Measurements from ENCODE around the gene GFAP. TPM values are rescaled to one million over a fixed set of nuclear protein-coding genes. Genes with fewer than 3 reads are reported as not detected.

Gene GFAP
- total RNA-seq, 4 donors from 2014 or later, result 2.4 to 15.3 (median 5.2) TPM

DNA sequence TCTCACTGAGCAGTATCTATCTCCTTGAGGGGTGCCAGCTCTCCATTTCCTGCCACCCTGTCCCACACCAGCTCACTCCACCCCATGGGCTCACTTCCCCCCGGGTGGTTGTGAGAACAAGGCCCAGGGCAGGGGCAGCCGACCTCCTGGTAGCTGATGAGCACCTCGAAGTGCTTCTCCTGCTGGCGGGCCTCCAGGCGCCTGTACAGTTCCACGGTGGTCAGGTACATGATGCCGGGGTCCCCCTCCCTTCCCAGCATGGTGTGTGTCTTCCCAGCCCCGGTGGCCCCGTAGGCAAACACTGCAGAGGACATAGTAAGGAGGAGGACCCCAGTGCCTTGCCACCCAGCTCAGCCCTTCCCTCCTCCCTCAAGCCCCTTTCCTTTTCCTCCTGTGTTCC is 19.8 kb upstream of the GFAP start:
- TF ChIP-seq, protein P1, sequence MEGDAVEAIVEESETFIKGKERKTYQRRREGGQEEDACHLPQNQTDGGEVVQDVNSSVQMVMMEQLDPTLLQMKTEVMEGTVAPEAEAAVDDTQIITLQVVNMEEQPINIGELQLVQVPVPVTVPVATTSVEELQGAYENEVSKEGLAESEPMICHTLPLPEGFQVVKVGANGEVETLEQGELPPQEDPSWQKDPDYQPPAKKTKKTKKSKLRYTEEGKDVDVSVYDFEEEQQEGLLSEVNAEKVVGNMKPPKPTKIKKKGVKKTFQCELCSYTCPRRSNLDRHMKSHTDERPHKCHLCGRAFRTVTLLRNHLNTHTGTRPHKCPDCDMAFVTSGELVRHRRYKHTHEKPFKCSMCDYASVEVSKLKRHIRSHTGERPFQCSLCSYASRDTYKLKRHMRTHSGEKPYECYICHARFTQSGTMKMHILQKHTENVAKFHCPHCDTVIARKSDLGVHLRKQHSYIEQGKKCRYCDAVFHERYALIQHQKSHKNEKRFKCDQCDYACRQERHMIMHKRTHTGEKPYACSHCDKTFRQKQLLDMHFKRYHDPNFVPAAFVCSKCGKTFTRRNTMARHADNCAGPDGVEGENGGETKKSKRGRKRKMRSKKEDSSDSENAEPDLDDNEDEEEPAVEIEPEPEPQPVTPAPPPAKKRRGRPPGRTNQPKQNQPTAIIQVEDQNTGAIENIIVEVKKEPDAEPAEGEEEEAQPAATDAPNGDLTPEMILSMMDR (IDR thresholded peaks at IDR 0.05; ENCODE audit: low read depth), result no peak

DNA sequence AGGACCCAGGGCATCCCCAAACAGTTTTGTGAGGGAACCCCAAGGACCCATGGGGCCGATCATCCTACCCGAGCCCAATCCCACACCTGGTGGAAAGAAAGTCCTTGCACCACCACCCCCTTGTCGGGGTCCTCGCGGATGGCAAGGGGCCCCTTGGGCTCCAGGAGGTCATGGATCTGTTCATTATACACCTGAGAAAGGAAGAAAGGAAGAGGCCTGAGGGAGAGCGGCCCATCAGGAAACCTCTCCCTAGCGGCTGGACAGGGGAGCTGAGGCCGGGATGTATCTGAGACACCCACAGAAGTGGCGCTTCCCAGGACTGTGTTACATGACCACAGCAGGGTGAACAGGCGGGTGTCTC is 19.4 kb upstream of the GFAP start:
- TF ChIP-seq, protein P1 (IDR thresholded peaks at IDR 0.05; ENCODE audit: low read depth), result no peak

DNA sequence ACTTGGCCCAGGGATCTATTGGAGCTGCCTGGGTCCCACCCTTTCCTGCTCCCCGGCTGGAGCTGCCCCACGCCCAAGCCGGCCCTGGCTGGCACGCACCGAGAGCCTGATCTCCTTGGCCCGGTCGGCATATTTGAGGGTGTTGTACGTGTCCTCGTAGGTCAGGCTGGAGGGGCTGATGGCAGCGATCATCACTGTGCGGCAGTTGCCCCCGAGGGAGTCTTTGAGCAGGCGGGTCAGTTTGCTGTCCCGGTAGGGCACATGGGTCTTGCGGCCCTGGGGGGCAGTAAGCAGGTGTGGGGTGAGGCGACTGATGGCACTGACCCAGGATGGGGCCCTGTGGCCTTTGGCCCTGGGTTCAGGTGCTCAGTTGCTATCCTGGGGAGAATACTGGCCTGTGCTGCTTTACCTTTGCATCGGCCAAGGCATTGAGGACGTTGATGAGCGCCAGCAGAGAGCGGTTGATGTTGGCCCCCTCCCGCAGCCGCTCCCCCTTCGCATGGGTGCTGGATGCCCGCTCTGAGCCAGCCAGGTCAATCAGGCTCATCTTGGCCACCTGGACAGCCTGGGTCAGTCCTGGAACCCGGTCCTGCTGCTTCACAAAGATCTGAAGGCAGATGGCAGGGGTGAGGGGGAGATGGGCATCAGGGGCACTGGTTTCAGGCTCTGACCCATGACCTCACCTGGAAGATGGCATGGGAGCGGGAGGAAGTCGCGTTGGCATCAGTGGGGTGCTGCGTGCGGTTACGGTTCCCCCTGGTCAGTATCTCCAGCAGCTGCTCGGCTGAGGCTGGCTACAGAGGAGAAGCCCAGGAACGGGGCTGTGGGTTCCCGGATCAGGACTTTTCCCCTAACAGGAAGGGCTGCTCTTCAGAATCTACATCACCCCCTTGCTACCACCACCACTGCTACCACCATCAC is 18.8 kb upstream of the GFAP start:
- TF ChIP-seq, protein P1 (IDR thresholded peaks at IDR 0.05; ENCODE audit: low read depth), result no peak

DNA sequence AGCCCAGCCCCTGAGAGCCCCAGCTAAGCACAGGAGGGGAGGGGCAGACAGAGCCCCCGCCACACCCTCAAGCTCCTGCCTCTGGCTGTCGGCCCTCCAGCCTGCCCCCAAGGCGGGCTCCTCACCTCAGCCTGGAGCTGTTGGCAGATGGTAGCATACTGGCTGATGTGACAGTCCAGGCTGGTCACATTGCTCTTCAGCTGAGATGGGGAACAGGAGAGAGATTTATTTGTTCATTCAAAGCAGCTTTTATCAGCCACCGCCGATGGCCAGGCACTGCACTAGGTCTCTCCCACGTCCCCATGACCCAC is 17.4 kb upstream of the GFAP start:
- TF ChIP-seq, protein P1 (IDR thresholded peaks at IDR 0.05; ENCODE audit: low read depth), result no peak

DNA sequence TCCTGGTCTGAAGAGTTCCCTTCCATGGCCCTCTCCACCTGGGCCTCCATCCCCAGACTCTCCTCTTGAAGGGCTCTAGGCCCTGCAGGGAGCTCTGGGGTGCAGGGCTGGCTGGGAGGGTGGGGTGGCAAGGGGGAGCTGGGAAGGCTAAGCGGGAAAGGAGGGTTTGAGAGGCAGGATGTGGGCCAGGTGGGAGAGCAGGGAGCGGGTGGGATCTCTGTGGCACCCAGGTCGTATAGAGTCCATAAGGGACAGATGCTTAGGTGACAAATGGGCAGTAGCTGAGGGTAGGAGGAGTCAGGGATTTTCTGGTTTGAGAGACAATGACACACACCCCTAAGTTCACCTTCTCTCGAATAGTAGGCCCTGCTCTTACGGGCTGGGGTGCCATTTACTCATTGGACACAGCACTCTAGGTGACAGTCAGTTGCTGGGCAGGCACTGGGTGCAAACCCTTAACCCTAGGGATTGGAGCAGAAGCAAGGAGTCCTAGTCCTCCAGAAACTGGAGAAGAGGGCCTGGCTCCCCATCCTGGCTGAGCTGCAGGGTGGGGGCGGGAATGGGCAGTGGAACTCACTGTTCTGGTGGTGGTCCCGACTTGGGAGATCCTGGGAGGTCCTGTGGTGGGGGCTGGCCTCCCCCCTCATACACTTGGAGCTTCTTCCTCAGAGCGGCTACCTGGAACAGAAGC is 16.9 kb upstream of the GFAP start:
- TF ChIP-seq, protein P1 (IDR thresholded peaks at IDR 0.05; ENCODE audit: low read depth), result no peak

DNA sequence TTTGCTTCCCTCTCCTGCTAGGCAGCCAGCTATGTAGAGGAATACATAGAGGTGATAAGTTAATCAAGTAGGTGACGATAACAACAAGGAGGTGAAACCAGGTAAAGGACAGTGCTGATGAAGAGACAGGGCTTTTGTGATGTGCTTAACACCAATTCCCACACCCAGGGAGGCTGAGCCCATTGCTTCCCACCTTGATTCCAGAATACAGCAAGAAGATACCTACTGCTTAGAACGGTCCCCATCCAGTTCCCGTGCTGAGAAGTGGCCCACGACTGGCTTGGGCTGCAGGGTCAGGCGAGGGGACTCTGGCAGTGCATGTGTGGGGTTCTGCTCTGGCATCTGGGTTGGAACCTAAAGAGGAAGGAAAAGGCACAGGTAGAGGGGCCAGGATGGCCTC is 16.1 kb upstream of the GFAP start:
- TF ChIP-seq, protein P1 (IDR thresholded peaks at IDR 0.05; ENCODE audit: low read depth), result no peak

DNA sequence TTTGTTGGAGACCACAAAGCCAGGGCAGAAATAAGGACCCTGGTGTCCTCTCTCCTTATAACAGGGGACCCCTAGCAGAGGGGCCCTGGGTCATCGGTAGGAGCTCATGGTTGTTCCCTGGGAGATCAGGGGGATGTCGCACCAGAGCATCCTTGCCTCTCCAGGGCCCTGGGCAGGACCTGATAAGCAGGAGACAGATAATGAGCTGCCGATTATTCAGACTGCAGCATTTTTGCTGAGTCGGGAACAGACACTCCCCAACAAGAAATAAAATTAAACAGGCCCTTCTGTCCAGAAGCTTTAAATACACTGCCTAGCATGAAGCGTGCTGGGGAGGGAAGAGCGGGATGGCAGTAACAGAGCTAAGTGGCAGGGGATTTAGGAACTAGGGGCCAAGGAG is 15.4 kb upstream of the GFAP start:
- TF ChIP-seq, protein P1 (IDR thresholded peaks at IDR 0.05; ENCODE audit: low read depth), result no peak

All from subcutaneous adipose tissue (tissue), 4 donors.